ENCODE results near the gene LCMT1. TPM values are rescaled to one million over a fixed set of nuclear protein-coding genes. Genes with fewer than 3 reads are reported as not detected.

LCMT1 gene
- total and polyA plus RNA-seq, 2 of the 13 experiments (the other 11 are each of a cell fraction or from before 2014, with no cell fraction given), result 41.2 to 48.7 TPM

GRCh38 chr16:25079637-25080378 lies 31.7 kb upstream of the LCMT1 start:
- WGBS (ENCODE audit: low lambda C conversion rate), result 20% methylated on average over 4 of the region's 4 CpGs
- no TSS peak for BruUV-seq (replicated peaks)

More at GRCh38 chr16:25079637-25080378, 31.7 kb upstream of the LCMT1 start:
- ChIA-PET POLR2A (no interaction called here), CTCF (ENCODE audit: low intra/inter-chr PET ratio, low total read pairs) (no interaction called here)
- peaks cover 0 to 17% of the 10 kb centered on the region in 2 experiments; a peak in 3 of 5 replicates for H3K27me3 ChIP-seq (ENCODE audit: control insufficient read depth in 1 of 2, insufficient read depth in 2 of 2, low read length in 2 of 2)
- H3K4me3 ChIP-seq (replicated peaks in 1 of 3; ENCODE audit: insufficient read depth in 1 of 3, low read depth in 2 of 3, low read length in 3 of 3), result no peak overlapping the region
- H4K20me1 ChIP-seq (ENCODE audit: insufficient read depth, low read length), result no peaks in the 10 kb centered on the region
- H3K79me2 ChIP-seq (ENCODE audit: insufficient read depth, low read length), result no peaks in the 10 kb centered on the region
- no peaks in the 10 kb centered on the region for H3K9me3 ChIP-seq (ENCODE audit: low read length)
- no peak for TF ChIP-seq ZNF225 (CRISPR knock-in tag; IDR thresholded peaks at IDR 0.05)
- no peak for TF ChIP-seq ZNF10 (CRISPR knock-in tag; IDR thresholded peaks at IDR 0.05; ENCODE audit: borderline replicate concordance, low read depth)
- TF ChIP-seq CAMTA2 (CRISPR knock-in tag; IDR thresholded peaks at IDR 0.05; ENCODE audit: borderline replicate concordance), result no peak
- TF ChIP-seq ZNF138 (CRISPR knock-in tag; IDR thresholded peaks at IDR 0.05; ENCODE audit: low read depth), result no peak
- TF ChIP-seq, protein P1, sequence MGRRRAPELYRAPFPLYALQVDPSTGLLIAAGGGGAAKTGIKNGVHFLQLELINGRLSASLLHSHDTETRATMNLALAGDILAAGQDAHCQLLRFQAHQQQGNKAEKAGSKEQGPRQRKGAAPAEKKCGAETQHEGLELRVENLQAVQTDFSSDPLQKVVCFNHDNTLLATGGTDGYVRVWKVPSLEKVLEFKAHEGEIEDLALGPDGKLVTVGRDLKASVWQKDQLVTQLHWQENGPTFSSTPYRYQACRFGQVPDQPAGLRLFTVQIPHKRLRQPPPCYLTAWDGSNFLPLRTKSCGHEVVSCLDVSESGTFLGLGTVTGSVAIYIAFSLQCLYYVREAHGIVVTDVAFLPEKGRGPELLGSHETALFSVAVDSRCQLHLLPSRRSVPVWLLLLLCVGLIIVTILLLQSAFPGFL (CRISPR knock-in tag; IDR thresholded peaks at IDR 0.05), result no peak
- no peak for TF ChIP-seq ZNF263 (CRISPR knock-in tag; IDR thresholded peaks at IDR 0.05)
- TF ChIP-seq ZNF746 (CRISPR knock-in tag; IDR thresholded peaks at IDR 0.05), result no peak
- TF ChIP-seq HOMEZ (CRISPR knock-in tag; IDR thresholded peaks at IDR 0.05; ENCODE audit: low read depth), result no peak
- no peak for TF ChIP-seq TSC22D2 (CRISPR knock-in tag; IDR thresholded peaks at IDR 0.05; ENCODE audit: borderline replicate concordance)
- TF ChIP-seq POLR2AphosphoS2 (IDR thresholded peaks at IDR 0.05; ENCODE audit: low read depth, low read length), result no peak
- TF ChIP-seq AGO2 (optimal IDR thresholded peaks at IDR 0.05; ENCODE audit: low read depth, low read length), result no peak
- intact Hi-C loops (cut with micrococcal nuclease; ENCODE audit: unreplicated experiment), result no loop called here
- DNase-seq (ENCODE audit: low spot score) (no peak), ATAC-seq (no peak), FAIRE-seq (no peak)
- H3K4me1 ChIP-seq (ENCODE audit: insufficient read depth, low read length), result 0 out of 2 replicates have a peak, but pooled peaks cover 7% of the 10 kb centered on the region
- no peaks in the 10 kb centered on the region for H3K36me3 ChIP-seq (replicated peaks in 1 of 2; ENCODE audit: control insufficient read depth in 1 of 2, insufficient read depth in 2 of 2, low read length in 2 of 2)
- no peak overlapping the region for H3K27ac ChIP-seq (ENCODE audit: extremely low read length, insufficient read depth, low read length)
- H2AFZ ChIP-seq (ENCODE audit: low read length), result no peak overlapping the region
- in situ Hi-C loops (cut with HindIII; ENCODE audit: extremely low pct_ligation_motif_present, low pct_unique_long_range_greater_than_20kb), result no loop called here
- H3K9ac ChIP-seq (ENCODE audit: insufficient read depth, low read depth, low read length), result no peak overlapping the region
- H3K4me2 ChIP-seq (ENCODE audit: low read depth, low read length), result no peak overlapping the region
